Measurements from ENCODE around the gene EXOG.

EXOG gene

DNA sequence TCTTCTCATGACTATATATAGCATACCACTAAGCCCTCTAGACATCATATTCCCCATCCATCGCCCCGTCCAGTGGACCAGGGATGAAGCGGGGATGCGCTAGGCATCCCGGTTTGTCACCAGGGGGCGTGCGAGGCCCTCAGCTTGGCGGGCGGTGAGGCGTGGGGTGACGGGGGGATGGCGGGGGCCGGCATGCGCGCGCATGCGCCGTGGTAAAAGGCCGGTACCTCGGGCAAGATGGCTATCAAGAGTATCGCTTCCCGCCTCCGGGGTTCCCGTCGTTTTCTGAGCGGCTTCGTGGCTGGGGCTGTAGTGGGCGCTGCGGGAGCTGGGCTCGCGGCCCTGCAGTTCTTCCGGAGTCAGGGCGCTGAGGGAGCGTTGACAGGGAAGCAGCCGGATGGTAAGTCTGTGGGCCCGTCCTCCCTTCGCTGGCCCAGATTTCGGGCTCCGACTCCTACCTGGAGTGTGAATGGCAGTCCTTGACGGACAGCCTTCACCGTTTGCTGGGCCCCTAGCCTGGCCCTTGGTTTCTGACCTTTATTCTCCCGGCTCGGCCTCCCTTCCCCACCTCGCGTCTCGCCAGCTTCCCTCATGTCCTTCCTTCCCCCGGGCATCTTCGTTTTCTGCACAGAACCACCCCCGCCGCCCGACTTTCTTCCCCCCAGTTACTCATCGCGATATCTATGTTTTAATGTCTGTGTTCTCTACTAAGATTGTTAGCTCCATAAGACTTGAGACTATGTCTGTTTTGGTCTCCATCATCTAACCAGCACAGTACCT, at the start of gene EXOG:
EXOG (plus strand) TSS at position 210 of the 780 bp plus-strand sequence; CDS start at position 238, 28 bp downstream.
- DNase-seq, result peak; percentile 98

GRCh38 chr3:38446812-38447211, 49.3 kb upstream of the EXOG start:
- no peak for DNase-seq

GRCh38 chr3:38450853-38451252, 45.3 kb upstream of the EXOG start:
- DNase-seq, result no peak

GRCh38 chr3:38453075-38453912, 42.8 kb upstream of the EXOG start, which contains the start of gene ACVR2B:
Gene ACVR2B, plus strand, starts transcription at chr3:38453890. Its CDS starts 433 bp downstream, at chr3:38454323.
- peak; percentile 88 for DNase-seq

GRCh38 chr3:38453913-38454177, 42.3 kb upstream of the EXOG start:
- no peak for DNase-seq

DNA sequence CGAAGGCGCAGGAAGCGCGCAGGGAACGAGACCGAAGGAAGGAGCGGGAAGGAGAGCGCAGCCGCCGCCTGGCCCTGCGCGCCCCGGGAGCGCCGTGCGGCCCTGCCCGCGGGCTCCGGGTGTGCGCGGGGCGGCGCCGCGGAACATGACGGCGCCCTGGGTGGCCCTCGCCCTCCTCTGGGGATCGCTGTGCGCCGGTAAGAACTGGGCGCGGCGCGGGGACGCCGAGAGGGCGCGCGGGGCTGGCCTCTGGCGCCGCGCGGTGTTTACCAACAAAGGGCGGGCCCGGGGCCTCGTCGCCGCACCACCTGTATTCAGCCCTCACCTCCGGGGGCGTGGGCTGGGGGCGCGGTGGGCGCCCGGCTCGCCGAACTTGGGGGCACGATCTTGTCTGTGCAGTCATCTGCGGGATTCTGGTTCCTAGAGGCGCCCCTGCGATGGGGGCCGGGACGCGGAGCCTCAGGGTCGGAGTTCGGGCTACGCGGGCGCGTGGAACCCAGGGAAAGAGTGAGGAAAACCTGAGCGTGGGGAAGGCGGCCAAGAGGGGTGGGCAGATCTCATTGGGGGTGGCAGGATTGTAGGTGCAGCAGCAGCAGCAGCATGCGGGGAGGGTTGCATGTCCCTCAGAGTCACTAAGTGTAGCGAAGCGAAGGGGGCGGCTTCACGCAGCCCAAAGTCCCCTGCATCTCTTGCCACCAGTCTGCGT, 41.8 kb upstream of the EXOG start:
- peak; percentile 70 for DNase-seq

DNA sequence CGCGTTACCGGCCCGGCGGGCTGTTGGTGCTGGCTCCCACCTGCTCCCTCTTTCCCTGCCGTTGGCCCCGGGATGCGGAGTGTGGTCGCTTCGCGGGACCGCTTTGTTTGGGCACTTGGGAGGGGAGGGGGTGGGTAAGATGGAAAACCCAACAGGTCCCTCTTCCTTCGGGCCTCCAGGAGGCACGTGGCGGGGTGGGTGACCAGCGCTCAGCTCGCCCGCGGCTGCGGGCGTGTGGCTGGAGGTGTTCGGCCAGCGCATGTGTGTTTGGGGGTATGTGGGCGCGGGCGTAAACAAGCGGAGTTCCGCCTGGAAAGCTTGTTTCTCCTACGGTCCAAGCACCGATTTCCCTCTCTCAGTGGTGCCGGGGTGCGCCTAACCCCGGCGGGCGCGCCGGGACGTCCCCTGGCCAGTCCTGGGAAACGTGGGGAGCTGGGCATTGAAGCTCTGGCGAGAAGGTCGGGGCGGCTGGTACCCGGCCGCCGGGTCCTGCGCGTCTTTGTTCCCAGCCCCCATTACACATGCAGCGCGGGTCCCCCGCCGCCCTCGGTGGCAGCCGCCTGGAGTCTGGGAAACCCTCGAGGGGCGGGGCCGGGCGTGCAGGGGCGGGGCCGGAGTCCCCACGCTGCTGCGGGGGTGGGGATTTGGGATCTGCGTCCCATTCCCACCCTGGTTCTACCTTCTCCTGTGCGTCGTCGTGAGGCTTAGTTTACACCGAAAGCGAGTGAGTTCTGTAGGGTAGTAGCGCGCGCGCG, 41.1 kb upstream of the EXOG start:
- DNase-seq, result peak; percentile 76

- DNase-seq, result no peak
These were observed 40.3 kb upstream of the EXOG start for GRCh38 chr3:38455639-38456430.

DNA sequence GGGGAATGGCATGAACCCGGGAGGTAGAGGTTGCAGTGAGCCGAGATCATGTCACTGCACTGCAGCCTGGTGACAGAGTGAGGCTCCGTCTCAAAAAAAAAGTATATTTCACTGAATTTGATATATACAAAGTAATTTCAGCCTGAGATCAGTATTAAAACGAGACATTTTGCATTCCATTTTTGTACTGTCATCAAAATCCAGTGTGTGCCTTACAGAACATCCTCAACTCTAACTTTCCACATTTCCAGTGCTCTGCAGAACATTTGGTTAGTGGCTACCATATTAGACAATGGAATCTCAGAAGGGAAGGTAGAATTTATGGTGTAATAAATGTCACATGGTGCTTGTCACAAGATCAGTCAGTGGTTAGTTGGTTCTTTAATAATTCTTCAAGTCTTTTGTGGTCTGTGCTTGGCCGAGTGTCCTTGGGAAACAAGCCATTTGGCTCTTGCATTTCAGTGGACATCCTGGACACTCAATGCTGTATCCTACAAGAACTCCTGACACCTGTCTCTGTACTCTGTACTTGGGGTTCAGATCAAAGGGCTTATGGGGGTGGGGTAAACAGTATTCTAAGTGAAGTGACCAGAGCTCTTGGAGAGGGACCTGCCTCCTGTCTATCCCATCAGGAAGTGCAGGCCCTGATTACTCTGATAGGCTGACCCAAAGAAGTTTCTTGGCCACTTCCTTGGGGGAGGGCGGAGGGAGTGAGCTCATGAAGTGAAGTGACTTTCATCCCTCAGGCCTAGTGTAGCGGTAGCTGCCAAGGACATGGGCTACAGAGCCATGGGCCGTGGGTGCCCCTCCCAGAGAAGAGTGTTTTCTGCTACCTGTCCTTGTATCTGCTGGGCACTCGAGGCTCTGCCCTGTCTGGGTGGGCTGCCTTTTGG, 38.8 kb upstream of the EXOG start:
- DNase-seq, result no peak

GRCh38 chr3:38458796-38459498, 37.2 kb upstream of the EXOG start:
- DNase-seq, result no peak

- DNase-seq, result no peak
These were observed 36.6 kb upstream of the EXOG start for GRCh38 chr3:38459499-38460048.

- no peak for DNase-seq
These were observed 35.5 kb upstream of the EXOG start for GRCh38 chr3:38460377-38461270.

DNA sequence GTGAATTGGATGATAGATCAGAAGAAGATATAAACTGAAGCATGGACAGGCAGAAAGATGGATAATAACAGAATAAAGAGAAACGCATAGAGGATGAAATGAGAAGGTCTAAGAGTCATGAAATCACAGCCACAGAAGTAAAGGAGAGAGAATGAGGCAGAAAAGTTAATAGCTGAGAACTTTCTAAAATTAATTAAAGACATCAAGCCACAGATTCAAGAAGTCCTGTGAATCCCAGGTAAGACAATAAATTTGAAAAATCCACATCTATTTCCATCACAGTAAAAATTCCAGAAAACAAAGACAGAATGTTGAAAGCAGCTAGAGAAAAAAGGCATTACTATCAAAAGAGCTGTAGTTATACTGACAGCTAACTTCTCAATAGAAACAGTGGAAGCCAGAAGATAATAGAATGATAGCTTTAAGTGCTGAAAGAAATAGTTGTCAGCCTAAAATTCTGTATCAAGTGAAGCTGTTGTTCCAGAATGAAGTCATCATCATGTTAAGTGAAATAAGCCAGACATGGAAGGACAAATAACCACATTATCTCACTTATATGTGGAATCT, 30.5 kb upstream of the EXOG start:
- no peak for DNase-seq

DNA sequence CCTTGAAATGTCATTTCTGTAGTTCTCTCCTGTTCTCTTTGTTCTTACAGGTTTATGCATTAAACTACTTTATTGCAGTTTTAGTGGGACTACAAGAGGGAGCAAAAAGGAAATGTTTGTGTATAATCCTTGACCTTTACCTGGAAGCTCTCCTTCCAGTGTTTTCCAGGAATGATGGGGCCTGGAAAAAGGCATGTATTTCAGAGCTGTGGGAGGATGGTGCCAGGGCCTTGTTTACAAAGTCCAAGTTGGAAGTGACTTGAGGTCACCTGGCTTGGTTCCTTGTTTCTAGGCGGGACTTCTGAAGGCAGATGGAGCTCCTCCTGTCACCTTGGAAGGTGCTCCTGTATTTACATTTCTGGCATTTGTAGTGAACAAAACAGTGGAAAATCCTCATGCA, 27.4 kb upstream of the EXOG start:
- no peak for DNase-seq

DNA sequence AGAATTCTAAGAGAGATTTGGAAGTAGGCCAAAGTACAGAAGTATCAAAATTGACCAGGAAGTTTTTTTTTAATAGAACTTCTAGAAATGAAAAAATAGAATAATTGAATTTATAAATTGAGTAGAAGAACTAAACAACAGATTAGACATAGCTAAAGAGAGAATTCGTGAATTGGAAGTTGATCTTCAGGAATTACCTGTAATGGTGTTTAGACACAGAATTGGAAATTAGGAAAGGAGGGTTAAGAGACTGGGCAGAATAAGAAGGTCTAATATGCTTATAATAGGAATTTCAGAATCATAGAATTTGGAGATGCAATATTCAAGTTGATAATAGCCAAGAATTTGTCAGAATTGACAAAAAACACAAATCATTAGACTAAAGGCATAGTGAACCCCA, 26.3 kb upstream of the EXOG start:
- DNase-seq, result no peak

GRCh38 chr3:38471260-38471857, 24.8 kb upstream of the EXOG start:
- no peak for DNase-seq

- DNase-seq, result no peak
These were observed 23.8 kb upstream of the EXOG start for GRCh38 chr3:38472342-38472741.

DNA sequence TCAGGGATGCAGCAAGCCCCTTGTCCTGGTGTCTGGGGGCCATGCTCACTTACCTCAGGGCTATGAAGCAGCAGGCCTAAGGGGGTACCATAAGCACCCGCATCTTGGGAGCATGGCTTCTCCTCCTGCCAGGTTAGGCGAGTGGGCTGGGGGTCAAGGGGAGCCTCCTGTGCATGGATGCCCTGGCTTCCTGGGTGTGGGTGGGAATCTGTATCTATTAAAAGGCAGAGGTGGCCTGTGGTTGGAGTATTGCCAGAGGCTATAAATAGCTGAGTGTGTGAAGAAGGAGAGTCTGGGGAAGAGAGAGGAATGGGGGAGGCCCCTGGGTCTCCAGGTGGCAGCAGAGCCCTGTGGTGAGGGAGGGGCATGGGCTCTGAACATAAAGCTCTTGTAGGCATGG, 22.9 kb upstream of the EXOG start:
- DNase-seq, result no peak

Data from activated effector memory CD4-positive, alpha-beta T cell treated with anti-CD3 and anti-CD28 coated beads, Interleukin-2, amount 50 U/mL, for 16 hours (primary cell).